Epithelial cell of proximal tubule (primary cell): Measurements from ENCODE around the gene DPH3. TPM values are rescaled to one million over a fixed set of nuclear protein-coding genes. Genes with fewer than 3 reads are reported as not detected.

Source experiments
- DNase-seq: peaks from one replicate; pipeline ENCODE4 v3.0.0-alpha.2; 2011; ENCODE audit warnings: low read depth
- H3K4me3 ChIP-seq: 2 replicates; pipeline ENCODE4 v1.5.1; 2011; ENCODE audit warnings: low read depth, mild to moderate bottlenecking, low read length
- total RNA-seq: library from RNA; depleted of rRNA; stranded (reverse); fragments of >200 nt; gene quantifications from 2 replicates; pipeline ENCODE4 v1.2.3, GENCODE V29; 2015
- TF ChIP-seq, protein P1 (sequence below): conservative IDR thresholded peaks from 2 replicates; pipeline ENCODE4 v1.5.1; 2012; ENCODE audit warnings: low read depth, mild to moderate bottlenecking, low read length

The DPH3 gene
- total RNA-seq, 1 donor from 2014 or later, result 12.6 TPM

DNA sequence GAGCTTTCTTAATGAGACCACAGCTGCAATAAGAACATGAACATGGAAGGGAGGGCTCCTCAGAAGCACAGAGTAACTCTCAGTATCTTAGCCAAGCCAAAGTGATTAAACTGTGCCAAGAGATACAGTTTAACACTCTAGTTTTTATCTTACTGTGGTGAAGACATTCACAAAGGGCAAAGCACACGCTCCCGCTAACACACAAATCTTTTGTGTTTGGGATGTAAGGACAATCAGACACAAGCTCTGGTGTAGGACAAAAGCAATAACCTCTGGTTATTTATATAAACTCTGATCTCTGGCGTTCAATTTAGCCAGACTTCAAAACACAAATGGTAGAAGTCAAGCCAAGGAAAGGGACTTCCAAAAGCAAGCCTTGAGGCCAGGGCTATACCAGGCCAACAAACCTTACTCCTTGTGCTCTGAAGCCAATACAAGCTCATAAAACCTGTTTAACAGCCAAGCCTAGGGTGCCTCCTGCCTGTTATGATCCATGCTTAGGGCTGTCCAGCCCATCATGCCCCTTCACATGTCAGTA, 27.8 kb downstream of the DPH3 start:
- H3K4me3 ChIP-seq, result no peak overlapping the region
- TF ChIP-seq, protein P1, sequence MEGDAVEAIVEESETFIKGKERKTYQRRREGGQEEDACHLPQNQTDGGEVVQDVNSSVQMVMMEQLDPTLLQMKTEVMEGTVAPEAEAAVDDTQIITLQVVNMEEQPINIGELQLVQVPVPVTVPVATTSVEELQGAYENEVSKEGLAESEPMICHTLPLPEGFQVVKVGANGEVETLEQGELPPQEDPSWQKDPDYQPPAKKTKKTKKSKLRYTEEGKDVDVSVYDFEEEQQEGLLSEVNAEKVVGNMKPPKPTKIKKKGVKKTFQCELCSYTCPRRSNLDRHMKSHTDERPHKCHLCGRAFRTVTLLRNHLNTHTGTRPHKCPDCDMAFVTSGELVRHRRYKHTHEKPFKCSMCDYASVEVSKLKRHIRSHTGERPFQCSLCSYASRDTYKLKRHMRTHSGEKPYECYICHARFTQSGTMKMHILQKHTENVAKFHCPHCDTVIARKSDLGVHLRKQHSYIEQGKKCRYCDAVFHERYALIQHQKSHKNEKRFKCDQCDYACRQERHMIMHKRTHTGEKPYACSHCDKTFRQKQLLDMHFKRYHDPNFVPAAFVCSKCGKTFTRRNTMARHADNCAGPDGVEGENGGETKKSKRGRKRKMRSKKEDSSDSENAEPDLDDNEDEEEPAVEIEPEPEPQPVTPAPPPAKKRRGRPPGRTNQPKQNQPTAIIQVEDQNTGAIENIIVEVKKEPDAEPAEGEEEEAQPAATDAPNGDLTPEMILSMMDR, result no peak
- no peak for DNase-seq

DNA sequence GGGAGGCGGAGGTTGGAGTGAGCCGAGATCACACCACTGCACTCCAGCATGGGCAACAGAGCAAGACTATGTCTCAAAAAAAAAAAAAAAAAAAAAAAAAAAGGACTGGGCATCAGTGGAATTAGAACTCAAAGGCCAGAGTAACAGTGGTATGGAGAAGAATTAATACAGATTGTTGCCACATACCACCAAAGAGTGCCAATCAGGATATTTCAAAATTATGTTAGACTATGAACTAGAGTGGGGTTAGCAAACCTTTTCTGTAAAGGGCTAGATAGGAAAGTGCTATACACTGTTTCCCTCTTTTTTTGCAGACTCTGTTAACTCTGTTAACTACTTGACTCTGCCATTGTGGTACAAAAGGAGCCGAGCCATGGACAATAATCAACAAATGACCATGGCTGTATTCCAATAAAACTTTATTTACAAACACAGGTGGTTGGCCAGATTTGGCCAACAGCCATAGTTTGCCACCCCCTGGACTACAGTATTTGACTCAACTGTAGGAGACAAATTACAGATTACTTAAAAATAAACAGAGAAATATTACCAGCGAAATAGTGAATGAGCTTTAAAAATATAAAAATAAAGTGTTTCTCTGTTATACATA, 28.6 kb downstream of the DPH3 start:
- no peak for DNase-seq
- TF ChIP-seq, protein P1, result no peak
- no peak overlapping the region for H3K4me3 ChIP-seq

DNA sequence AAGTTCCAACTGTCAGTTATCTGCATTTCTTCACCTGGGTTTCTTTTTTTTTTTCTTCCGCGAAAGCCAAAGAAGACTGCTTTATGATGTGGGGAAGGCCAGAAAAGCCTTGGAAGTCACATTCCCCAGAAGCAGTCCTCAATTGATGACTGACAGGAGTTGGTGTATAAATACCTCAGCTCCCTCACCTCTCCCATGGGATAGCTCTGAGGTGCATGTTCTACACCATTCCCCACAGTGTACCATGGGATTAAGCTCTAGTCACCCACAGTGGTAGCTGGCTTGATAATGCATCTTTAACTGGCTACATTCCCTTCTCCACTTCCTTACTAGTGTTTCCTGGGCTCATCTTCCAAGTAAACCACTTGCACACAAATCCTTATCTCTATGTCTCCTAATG, 30.5 kb downstream of the DPH3 start:
- TF ChIP-seq, protein P1, result no peak
- no peak for DNase-seq
- H3K4me3 ChIP-seq, result no peak overlapping the region

DNA sequence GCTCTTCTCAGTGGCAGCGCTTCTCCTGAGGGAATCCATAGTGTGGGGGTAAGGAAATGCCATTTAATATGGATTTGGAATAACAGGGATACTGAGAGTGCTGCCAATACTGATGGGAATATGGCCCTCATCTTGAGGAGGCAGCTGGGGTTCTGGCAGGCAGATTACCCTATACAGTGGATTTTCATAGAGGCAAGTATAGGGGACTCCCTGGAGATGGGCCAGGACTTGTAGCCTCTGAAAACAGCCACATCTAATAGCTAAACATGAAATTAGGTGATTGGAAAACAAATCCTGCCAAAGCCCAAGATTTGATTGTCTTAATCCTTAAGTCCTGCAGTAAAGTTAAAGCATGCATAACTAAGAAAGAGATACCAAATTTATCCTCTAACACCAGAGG, 30.9 kb downstream of the DPH3 start:
- no peak overlapping the region for H3K4me3 ChIP-seq
- no peak for DNase-seq
- TF ChIP-seq, protein P1, result no peak

DNA sequence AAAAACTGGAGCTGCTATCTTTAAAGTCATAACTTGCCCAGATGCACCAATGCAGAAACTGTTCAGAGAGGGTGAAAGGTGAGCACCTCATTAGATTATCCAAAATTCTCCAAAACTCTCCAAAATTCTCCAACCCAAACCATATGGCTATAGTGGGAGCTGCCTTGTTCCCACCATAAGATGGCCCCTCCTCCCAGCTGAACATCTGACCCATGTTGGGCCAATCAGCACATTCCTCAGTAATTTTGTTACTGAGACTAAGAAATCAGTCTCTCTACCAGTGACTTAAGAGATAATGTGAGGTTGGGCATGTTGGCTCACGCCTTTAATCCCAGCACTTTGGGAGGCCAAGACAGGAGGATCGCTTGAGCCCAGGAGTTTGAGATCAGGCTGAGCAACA, 32.8 kb downstream of the DPH3 start:
- TF ChIP-seq, protein P1, result no peak
- H3K4me3 ChIP-seq, result no peak overlapping the region
- no peak for DNase-seq

DNA sequence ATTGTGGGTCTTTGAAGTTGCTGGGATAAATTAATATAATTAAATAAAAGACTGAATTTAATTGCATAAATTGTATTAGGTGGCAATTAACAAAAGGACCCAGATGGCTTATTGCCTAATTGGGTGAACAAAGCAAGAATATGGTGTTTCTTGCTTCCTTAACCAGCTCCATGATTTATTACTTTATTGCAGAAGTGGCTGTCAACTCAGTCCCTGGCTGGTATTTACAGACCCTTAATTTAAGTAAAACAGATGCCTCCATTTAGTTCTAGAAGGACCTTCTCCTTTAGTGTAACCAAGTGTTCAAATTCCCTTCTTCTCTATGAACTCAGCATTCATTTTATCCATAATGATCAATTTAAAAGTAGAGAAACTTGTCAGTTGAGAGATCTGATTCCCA, 35.1 kb downstream of the DPH3 start:
- TF ChIP-seq, protein P1, result no peak
- no peak overlapping the region for H3K4me3 ChIP-seq
- DNase-seq, result no peak

DNA sequence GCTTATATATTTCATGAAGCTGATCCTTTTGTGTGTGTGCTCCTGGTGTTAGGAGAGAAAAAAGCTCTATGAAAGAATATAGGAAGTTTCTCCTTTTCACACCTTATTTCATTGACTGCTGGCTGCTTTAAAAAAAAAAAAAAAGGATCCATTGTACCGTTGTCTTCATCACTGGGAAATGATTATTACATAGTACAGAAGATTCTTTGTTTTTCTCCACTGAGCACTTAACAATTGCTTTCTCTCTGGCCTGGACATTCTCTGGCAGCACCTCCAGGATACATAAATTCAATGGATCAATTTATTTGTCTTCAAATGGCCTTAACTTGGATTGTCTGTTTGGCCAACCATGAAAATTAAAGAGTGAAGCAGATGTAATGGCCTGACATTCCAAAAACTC, 37.2 kb downstream of the DPH3 start:
- TF ChIP-seq, protein P1, result no peak
- no peak for DNase-seq
- H3K4me3 ChIP-seq, result no peak overlapping the region
